Stimulated activated CD8-positive, alpha-beta memory T cell treated with anti-CD3 and anti-CD28 coated beads, Interleukin-7, amount 100 ng/mL, for 4 hours (primary cell): ENCODE results near the gene CARF.
"Not testable (repeated sequence)": the region's sequence is repeated elsewhere in the genome, so short reads cannot be mapped to it uniquely, and the experiment has no call there.

ENCODE experiments used
- DNase-seq, 2 donors: peaks; one replicate each; pipeline ENCODE4 v3.0.0-alpha.2; 2020; ENCODE audit warnings: low read depth in 2 of 2

CARF gene

GRCh38 chr2:202933958-202934357, 21.9 kb downstream of the CARF start:
- no peak for DNase-seq

GRCh38 chr2:202934456-202934855, 22.4 kb downstream of the CARF start:
- no peak for DNase-seq

- no peak for DNase-seq
Observed at GRCh38 chr2:202938960-202939359, 26.9 kb downstream of the CARF start.

GRCh38 chr2:202941771-202942170, 29.7 kb downstream of the CARF start:
- no peak for DNase-seq

- DNase-seq, result no peak
Observed at GRCh38 chr2:202944408-202944807, 32.3 kb downstream of the CARF start.

GRCh38 chr2:202944816-202945215, 32.7 kb downstream of the CARF start:
- DNase-seq, result no peak

- no peak for DNase-seq
Observed at GRCh38 chr2:202945497-202945896, 33.4 kb downstream of the CARF start.

- not testable (repeated sequence) for DNase-seq
Observed at GRCh38 chr2:202949333-202949732, 37.3 kb downstream of the CARF start.

GRCh38 chr2:202950592-202950991, 38.5 kb downstream of the CARF start:
- DNase-seq, result no peak

- no peak for DNase-seq
Observed at GRCh38 chr2:202960524-202960923, 48.4 kb downstream of the CARF start.

- DNase-seq, result no peak
Observed at GRCh38 chr2:202963712-202964111, 51.6 kb downstream of the CARF start.

- DNase-seq, result no peak
Observed at GRCh38 chr2:202965810-202966460, 53.9 kb downstream of the CARF start.

GRCh38 chr2:202969404-202969803, 57.3 kb downstream of the CARF start:
- DNase-seq, result not testable (repeated sequence)

GRCh38 chr2:202976809-202977208, 64.7 kb downstream of the CARF start:
- DNase-seq, result no peak

- no peak for DNase-seq
Observed at GRCh38 chr2:202982779-202983491, 70.9 kb downstream of the CARF start.

- no peak for DNase-seq
Observed at GRCh38 chr2:202989749-202990148, 77.7 kb downstream of the CARF start.

- no peak for DNase-seq
Observed at GRCh38 chr2:202990501-202990900, 78.4 kb downstream of the CARF start.

- not testable (repeated sequence) for DNase-seq
Observed at GRCh38 chr2:202997113-202997512, 85.0 kb downstream of the CARF start.

- no peak for DNase-seq
Observed at GRCh38 chr2:203002054-203002821, 90.2 kb downstream of the CARF start.

GRCh38 chr2:203003716-203004115, 91.6 kb downstream of the CARF start:
- DNase-seq, result no peak

- peak; percentile 93 to 96 for DNase-seq
Observed at GRCh38 chr2:203014456-203015199, 102.6 kb downstream of the CARF start, which contains the start of gene NBEAL1. Gene NBEAL1, plus strand, starts transcription at chr2:203014875. Its CDS starts 1,510 bp downstream, at chr2:203016385.

GRCh38 chr2:203016716-203017115, 104.6 kb downstream of the CARF start:
- DNase-seq, result no peak
